Nephron (organoid): ENCODE measurements around the gene RPL15.

ENCODE experiments used
- H3K27ac Mint-ChIP-seq, 3 experiments: 2 replicates each; pipeline ENCODE4 v1.8.0; 2020; ENCODE audit warnings: mixed read lengths in 3 of 3, mild to moderate bottlenecking in 2 of 3, moderate library complexity in 1 of 3
- H3K27me3 Mint-ChIP-seq: 2 replicates; pipeline ENCODE4 v1.8.0; 2021; ENCODE audit warnings: low read depth, mild to moderate bottlenecking, moderate library complexity, mixed read lengths
- H3K36me3 Mint-ChIP-seq: 2 replicates; pipeline ENCODE4 v1.8.0; 2020; ENCODE audit warnings: low read depth, mixed read lengths
- H3K4me1 Mint-ChIP-seq: 2 replicates; pipeline ENCODE4 v1.8.0; 2020; ENCODE audit warnings: mixed read lengths
- H3K4me3 Mint-ChIP-seq, 3 experiments: 2 replicates each; pipeline ENCODE4 v1.8.0; 2020; ENCODE audit warnings: mild to moderate bottlenecking in 3 of 3, mixed read lengths in 3 of 3, moderate library complexity in 2 of 3
- H3K9me3 Mint-ChIP-seq: 2 replicates; pipeline ENCODE4 v1.8.0; 2020; ENCODE audit warnings: mixed read lengths
- TF ChIP-seq, protein P1 (sequence below), 3 experiments: fragments of 200-600 bp; sonication (generic); IDR thresholded peaks; one replicate each; pipeline ENCODE4 v1.5.0; 2021; ENCODE audit warnings: antibody characterized with exemption in 3 of 3; ENCODE audit not compliant: unreplicated experiment in 3 of 3

Gene RPL15

DNA sequence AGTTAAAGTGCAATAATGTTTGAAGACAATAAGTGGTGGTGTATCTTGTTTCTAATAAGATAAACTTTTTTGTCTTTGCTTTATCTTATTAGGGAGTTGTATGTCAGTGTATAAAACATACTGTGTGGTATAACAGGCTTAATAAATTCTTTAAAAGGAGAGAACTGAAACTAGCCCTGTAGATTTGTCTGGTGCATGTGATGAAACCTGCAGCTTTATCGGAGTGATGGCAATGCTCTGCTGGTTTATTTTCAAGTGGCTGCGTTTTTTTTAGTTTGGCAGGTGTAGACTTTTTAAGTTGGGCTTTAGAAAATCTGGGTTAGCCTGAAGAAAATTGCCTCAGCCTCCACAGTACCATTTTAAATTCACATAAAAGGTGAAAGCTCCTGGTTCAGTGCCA lies 2.7 kb downstream of the RPL15 start:
- H3K4me1 Mint-ChIP-seq: peaks cover 47% of the 10 kb centered on the region
- no peak overlapping the region for H3K27ac Mint-ChIP-seq
- no peaks in the 10 kb centered on the region for H3K27me3 Mint-ChIP-seq
- peak overlapping the region; percentile 100 for H3K4me3 Mint-ChIP-seq
- no peaks in the 10 kb centered on the region for H3K9me3 Mint-ChIP-seq
- TF ChIP-seq, protein P1, sequence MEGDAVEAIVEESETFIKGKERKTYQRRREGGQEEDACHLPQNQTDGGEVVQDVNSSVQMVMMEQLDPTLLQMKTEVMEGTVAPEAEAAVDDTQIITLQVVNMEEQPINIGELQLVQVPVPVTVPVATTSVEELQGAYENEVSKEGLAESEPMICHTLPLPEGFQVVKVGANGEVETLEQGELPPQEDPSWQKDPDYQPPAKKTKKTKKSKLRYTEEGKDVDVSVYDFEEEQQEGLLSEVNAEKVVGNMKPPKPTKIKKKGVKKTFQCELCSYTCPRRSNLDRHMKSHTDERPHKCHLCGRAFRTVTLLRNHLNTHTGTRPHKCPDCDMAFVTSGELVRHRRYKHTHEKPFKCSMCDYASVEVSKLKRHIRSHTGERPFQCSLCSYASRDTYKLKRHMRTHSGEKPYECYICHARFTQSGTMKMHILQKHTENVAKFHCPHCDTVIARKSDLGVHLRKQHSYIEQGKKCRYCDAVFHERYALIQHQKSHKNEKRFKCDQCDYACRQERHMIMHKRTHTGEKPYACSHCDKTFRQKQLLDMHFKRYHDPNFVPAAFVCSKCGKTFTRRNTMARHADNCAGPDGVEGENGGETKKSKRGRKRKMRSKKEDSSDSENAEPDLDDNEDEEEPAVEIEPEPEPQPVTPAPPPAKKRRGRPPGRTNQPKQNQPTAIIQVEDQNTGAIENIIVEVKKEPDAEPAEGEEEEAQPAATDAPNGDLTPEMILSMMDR (IDR thresholded peaks at IDR 0.05; ENCODE audit: unreplicated experiment in 3 of 3): no peak
- H3K36me3 Mint-ChIP-seq: peaks cover 61% of the 10 kb centered on the region

DNA sequence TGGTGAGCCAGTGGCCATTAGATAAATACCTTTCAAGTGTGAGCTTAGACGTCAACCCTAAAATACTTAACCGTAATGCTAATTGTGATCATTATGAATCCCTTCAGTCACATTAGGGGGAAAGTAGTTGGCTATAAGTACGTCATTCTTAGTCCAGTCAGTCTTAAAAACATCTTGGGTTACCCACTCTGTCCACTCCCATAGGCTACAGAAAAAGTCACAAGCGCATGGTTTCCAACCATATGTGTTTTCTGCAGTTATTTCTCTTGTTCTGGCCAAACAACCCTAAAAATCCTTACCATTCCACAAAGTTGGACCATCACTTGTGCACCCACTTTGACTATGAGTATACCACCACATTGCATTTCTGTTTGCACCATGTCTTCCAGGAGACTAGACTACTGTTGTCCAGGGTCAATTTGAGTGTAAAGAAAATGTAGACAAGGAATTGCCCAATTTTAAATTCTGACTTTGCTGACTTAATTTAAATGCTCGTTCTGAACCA lies 3.3 kb downstream of the RPL15 start:
- Mint-ChIP-seq H3K4me1 (peaks cover 41% of the 10 kb centered on the region), H3K36me3 (peaks cover 65% of the 10 kb centered on the region), H3K4me3 (peak overlapping the region; percentile 100), H3K27ac (peak overlapping the region; percentile 38 to 67 (median 61)), H3K27me3 (no peaks in the 10 kb centered on the region), H3K9me3 (no peaks in the 10 kb centered on the region)
- TF ChIP-seq, protein P1 (IDR thresholded peaks at IDR 0.05; ENCODE audit: unreplicated experiment in 3 of 3): no peak

DNA sequence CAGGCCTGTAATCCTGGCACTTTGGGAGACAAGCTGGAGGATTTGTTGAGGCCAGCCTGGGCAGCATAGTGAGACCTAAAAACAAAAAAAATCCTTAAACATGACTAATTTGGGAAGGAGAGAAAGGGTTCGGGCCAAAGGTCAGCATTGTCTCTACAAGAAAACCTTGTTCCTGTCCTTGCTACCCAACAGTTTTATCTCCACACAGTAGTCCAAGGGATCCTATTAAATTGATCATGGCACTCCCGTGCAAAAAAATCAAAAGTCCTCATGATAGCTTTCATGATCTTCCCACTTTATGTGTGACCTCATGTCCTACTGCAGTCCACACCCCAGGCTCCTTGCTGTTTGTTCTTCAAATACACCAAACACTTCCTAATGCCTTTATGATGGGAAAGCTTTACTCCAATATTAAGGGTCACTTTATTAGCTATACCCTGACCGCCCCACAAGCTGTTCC lies 4.2 kb downstream of the RPL15 start:
- peak overlapping the region in 1 of 3 experiments; percentile 28 for H3K27ac Mint-ChIP-seq

DNA sequence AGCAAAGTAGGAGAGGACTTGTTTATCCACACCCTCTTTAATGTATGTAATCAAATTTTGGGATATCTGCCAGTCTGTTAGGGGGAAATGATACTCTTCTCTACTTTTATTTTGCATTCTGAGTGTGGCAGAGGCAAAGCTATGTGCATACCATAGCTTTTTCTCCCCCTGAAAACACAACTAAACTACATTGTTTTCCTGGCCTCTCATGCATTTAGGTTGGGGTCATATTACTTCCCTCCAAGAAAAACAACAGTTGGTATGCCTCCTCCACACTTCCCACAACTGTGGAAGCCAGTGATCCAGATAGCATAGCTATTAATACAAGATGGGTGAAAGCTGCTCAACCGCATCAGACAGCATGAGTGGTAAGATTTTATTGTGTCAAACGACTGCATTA lies 6.9 kb downstream of the RPL15 start:
- TF ChIP-seq, protein P1 (IDR thresholded peaks at IDR 0.05; ENCODE audit: unreplicated experiment in 3 of 3): no peak
- Mint-ChIP-seq H3K36me3 (peaks cover 56% of the 10 kb centered on the region), H3K9me3 (no peaks in the 10 kb centered on the region), H3K4me1 (peaks cover 21% of the 10 kb centered on the region), H3K27ac (peak overlapping the region; percentile 9 to 62 (median 33)), H3K4me3 (peak overlapping the region in 2 of 3 experiments; percentile 3 to 13), H3K27me3 (no peaks in the 10 kb centered on the region)

More for the DNA sequence above, 4.2 kb downstream of the RPL15 start:
- no peaks in the 10 kb centered on the region for H3K27me3 Mint-ChIP-seq
- H3K36me3 Mint-ChIP-seq: peaks cover 65% of the 10 kb centered on the region
- peaks cover 33% of the 10 kb centered on the region for H3K4me1 Mint-ChIP-seq
- TF ChIP-seq, protein P1 (IDR thresholded peaks at IDR 0.05; ENCODE audit: unreplicated experiment in 3 of 3): no peak
- H3K9me3 Mint-ChIP-seq: no peaks in the 10 kb centered on the region
- H3K4me3 Mint-ChIP-seq: peak overlapping the region in 2 of 3 experiments; percentile 10 to 46

DNA sequence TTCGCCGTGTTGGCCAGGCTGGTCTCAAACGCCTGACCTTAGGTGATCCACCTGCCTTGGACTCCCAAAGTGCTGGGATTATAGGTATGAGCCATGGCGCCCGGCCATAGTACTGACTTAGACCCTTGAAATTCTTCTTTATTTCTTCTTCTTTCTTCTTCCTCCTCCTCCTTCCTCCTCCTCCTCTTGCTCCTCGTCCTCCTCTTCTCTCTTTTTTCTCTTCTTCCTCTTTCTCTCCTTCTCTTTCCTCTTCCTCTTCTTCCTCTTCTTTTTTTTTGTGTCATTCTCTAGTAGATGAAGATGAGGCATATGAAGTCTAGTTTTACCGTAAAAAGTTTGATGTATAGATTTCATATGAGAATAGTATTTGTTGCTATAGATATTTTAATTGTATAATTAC lies 9.3 kb downstream of the RPL15 start:
- Mint-ChIP-seq H3K36me3 (peaks cover 33% of the 10 kb centered on the region), H3K9me3 (no peaks in the 10 kb centered on the region), H3K27ac (no peak overlapping the region), H3K4me1 (peaks cover 7% of the 10 kb centered on the region), H3K27me3 (peaks cover 1% of the 10 kb centered on the region), H3K4me3 (no peak overlapping the region)
- TF ChIP-seq, protein P1 (IDR thresholded peaks at IDR 0.05; ENCODE audit: unreplicated experiment in 3 of 3): no peak

DNA sequence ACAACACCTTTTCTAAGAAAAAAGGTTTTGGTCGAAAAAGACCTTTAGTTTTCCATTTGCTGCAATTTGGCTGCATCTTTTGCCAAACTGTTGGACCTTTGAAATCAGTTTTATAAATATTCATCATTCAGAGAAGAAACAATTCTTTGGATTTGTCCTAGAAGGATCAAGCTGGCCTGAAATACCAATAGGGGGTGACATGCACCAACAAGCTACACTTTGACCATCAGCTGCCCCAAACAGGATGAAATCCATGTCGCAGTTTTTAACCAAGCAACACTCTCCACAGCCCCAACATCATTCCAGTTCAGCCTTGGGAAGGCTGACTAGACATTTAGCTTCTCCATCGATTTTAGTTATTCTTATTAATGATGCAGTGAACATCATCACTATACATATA lies 9.8 kb downstream of the RPL15 start:
- Mint-ChIP-seq H3K9me3 (no peaks in the 10 kb centered on the region), H3K4me3 (no peak overlapping the region), H3K36me3 (peaks cover 28% of the 10 kb centered on the region), H3K4me1 (peaks cover 7% of the 10 kb centered on the region), H3K27ac (no peak overlapping the region), H3K27me3 (peaks cover 3% of the 10 kb centered on the region)
- TF ChIP-seq, protein P1 (IDR thresholded peaks at IDR 0.05; ENCODE audit: unreplicated experiment in 3 of 3): no peak
